Glutamatergic neuron (in vitro differentiated cells): ENCODE measurements around the gene SRM. TPM values are rescaled to one million over a fixed set of nuclear protein-coding genes. Genes with fewer than 3 reads are reported as not detected.
"Not testable (repeated sequence)": the region's sequence is repeated elsewhere in the genome, so short reads cannot be mapped to it uniquely, and the experiment has no call there.

Source experiments
- DNase-seq: peaks from one replicate; pipeline ENCODE4 v3.0.0; 2022
- H3K27ac Mint-ChIP-seq: one replicate; pipeline ENCODE4 v1.8.0; 2020; ENCODE audit warnings: mild to moderate bottlenecking, mixed read lengths, inconsistent platforms; ENCODE audit not compliant: unreplicated experiment
- H3K27me3 Mint-ChIP-seq: one replicate; pipeline ENCODE4 v1.8.0; 2020; ENCODE audit warnings: mild to moderate bottlenecking, moderate library complexity, mixed read lengths, inconsistent platforms; ENCODE audit not compliant: unreplicated experiment
- H3K36me3 Mint-ChIP-seq: one replicate; pipeline ENCODE4 v1.8.0; 2020; ENCODE audit warnings: mild to moderate bottlenecking, mixed read lengths, inconsistent platforms; ENCODE audit not compliant: unreplicated experiment
- H3K4me1 Mint-ChIP-seq: one replicate; pipeline ENCODE4 v1.8.0; 2020; ENCODE audit warnings: mild to moderate bottlenecking, low read depth, mixed read lengths, inconsistent platforms; ENCODE audit not compliant: unreplicated experiment
- H3K4me3 Mint-ChIP-seq: one replicate; pipeline ENCODE4 v1.8.0; 2020; ENCODE audit warnings: mild to moderate bottlenecking, mixed read lengths, inconsistent platforms; ENCODE audit not compliant: unreplicated experiment
- H3K9me3 Mint-ChIP-seq: one replicate; pipeline ENCODE4 v1.8.0; 2020; ENCODE audit warnings: mild to moderate bottlenecking, moderate library complexity, mixed read lengths, inconsistent platforms; ENCODE audit not compliant: unreplicated experiment
- total RNA-seq: library from RNA; stranded (reverse); fragmentation: NEBNext Ultra II Directional; extraction: Animal tissue kit (Norgen Biotek cat#: 25700); gene quantifications from one replicate; pipeline ENCODE4 v1.2.1, GENCODE V29; 2021; ENCODE audit not compliant: unreplicated experiment
- TF ChIP-seq, protein P1 (sequence below): fragments of 200-600 bp; sonication (generic); IDR thresholded peaks from one replicate; pipeline ENCODE4 v1.5.0; 2021; ENCODE audit not compliant: partially characterized antibody, unreplicated experiment

The SRM gene
- total RNA-seq, 1 donor from 2014 or later: 79.4 TPM

DNA sequence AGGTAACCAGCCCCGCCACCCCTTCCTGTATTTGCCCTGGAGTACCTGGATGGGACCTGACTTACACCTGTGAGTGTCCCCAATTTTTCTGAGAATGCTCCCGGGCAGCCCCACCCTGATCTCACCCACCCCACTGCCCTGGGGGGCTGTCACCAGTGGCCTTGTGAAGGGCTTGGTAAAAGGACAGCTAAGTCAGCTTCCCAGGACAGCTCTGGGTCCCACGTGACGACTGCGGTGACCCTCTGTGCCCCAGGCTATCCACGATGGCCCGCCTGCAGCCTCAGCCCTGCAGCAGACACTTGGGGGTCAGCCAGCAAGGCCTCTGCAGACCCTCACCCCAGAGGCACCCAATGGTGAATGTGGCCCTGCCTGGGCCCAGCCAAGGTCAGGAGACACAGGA is 5.6 kb downstream of the SRM start:
- TF ChIP-seq, protein P1, sequence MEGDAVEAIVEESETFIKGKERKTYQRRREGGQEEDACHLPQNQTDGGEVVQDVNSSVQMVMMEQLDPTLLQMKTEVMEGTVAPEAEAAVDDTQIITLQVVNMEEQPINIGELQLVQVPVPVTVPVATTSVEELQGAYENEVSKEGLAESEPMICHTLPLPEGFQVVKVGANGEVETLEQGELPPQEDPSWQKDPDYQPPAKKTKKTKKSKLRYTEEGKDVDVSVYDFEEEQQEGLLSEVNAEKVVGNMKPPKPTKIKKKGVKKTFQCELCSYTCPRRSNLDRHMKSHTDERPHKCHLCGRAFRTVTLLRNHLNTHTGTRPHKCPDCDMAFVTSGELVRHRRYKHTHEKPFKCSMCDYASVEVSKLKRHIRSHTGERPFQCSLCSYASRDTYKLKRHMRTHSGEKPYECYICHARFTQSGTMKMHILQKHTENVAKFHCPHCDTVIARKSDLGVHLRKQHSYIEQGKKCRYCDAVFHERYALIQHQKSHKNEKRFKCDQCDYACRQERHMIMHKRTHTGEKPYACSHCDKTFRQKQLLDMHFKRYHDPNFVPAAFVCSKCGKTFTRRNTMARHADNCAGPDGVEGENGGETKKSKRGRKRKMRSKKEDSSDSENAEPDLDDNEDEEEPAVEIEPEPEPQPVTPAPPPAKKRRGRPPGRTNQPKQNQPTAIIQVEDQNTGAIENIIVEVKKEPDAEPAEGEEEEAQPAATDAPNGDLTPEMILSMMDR: no peak
- Mint-ChIP-seq H3K4me3 (no peak overlapping the region), H3K36me3 (no peaks in the 10 kb centered on the region), H3K27ac (no peak overlapping the region), H3K27me3 (peaks cover 2% of the 10 kb centered on the region), H3K4me1 (peaks cover 19% of the 10 kb centered on the region), H3K9me3 (peaks cover 3% of the 10 kb centered on the region)
- no peak for DNase-seq

DNA sequence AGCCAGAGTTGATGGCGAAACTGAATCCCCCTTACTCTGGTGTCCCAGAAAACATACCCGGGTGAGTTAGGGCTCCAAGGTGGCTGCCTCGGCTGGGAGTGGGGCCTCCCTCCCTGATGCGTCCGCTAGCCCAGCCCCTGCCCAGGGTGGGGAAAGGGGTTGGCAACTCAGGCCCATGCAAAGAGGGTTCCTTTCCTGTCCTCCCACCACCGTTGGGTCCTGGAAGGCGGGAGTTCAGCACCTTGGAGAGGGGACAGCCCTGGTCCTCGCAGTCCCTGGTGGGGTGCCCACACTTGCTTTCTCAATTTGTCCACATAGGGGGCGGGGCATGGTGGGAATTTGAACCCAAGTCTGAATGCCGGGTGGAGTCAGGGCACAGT is 6.1 kb downstream of the SRM start:
- no peak for DNase-seq
- H3K36me3 Mint-ChIP-seq: no peaks in the 10 kb centered on the region

DNA sequence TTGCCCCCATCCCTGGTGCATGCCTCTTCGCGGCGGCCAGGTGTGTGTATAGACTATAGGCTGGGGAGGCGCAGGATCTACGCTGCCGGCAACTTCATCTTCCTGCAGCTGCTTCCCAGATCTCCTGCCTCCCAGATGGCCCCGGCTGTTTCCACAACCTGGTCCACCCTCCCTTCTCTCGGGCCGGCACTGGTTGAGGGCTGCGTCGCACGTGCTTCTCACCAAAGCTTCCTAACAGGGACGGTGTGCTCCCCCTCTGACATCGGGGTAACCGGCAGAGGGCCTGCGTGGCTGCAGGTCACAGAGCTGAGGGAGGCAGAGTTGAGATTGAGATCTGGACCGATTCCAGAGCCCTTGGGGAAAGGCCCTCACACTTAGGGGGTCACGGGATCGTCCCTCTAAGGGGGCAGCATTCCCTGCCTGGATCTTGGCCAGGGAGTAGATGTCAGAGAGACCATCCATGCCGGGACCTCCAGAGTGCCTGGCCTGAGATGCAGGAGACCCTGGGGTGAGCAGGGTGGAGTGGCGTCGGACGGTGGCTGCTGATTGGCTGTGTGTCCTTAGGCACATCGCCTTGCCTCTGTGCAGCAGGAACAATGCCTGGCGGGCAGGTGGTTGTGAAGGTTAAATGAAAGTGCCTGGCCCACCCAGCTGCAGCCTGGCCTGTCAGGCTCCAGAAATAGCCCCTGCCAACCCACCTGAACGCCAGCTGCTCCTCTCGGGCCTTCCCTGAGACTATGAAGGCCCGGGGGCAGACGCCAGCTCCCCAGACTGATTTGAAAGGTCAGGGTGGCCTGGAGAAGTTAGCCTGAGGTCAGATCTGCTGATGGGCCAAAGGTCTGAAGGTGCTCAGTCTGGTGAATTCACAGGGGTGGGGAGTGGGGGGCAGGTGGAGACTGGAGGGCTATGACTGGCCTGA is 6.7 kb downstream of the SRM start:
- peaks cover 3% of the 10 kb centered on the region for H3K9me3 Mint-ChIP-seq
- peak overlapping the region; percentile 75 for H3K27ac Mint-ChIP-seq
- no peaks in the 10 kb centered on the region for H3K36me3 Mint-ChIP-seq
- TF ChIP-seq, protein P1: no peak
- DNase-seq: peak; percentile 68
- H3K4me1 Mint-ChIP-seq: peaks cover 19% of the 10 kb centered on the region
- H3K27me3 Mint-ChIP-seq: no peaks in the 10 kb centered on the region
- H3K4me3 Mint-ChIP-seq: no peak overlapping the region

More for the DNA sequence above, 6.1 kb downstream of the SRM start:
- H3K4me1 Mint-ChIP-seq: peaks cover 19% of the 10 kb centered on the region
- peaks cover 2% of the 10 kb centered on the region for H3K27me3 Mint-ChIP-seq
- H3K4me3 Mint-ChIP-seq: no peak overlapping the region
- H3K9me3 Mint-ChIP-seq: peaks cover 3% of the 10 kb centered on the region
- TF ChIP-seq, protein P1: no peak
- no peak overlapping the region for H3K27ac Mint-ChIP-seq

DNA sequence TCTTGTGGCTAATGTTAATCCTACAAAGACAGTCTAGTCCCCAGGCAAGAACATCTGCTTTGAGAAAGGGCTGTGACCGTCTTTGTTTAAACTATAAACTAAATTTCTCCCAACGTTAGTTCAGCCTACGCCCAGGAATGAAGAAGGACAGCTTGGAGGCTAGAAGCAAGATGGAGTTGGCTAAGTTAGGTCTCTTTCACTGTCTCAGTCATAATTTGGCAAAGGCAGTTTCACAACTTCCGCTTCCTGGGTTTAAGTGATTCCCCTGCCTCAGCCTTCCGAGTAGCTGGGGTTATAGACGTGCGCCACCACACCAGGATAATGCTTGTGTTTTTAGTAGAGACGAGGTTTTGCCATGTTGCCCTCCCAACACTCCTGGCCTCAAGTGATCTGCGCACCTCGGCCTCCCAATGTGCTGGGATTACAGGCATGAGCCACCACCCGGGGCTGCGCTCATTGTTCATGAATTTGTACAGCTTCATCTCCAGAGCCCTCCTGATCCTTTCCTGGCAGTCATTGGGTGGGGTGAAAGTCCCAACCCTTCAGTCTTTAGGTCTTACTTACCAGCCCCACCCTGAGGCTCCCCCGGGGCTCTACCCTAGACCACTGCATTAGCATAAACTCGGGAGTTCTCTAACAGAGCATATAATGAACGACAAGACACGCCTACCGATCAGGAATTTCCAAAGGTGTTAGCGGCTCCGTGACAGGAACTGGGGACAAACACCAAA is 7.9 kb downstream of the SRM start:
- Mint-ChIP-seq H3K27ac (peak overlapping the region; percentile 36), H3K4me3 (peak overlapping the region; percentile 4)
- TF ChIP-seq, protein P1: no peak

DNA sequence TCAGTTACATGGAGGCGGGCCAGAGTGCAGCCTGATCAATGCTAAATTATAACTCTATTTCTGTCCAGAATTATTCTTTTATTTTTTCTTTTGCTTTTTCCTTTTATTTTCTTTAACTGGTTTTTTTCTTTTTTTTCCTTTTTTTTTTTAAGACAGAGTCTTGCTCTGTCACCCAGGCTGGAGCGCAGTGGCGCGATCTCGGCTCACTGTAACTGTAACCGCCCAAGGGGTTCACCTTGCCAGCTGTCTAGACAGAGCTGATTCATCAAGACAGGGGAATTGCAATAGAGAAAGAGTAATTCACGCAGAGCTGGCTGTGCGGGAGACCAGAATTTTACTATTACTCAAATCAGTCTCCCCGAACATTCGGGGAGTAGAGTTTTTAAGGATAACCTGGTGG is 8.7 kb downstream of the SRM start:
- H3K9me3 Mint-ChIP-seq, H3K36me3 Mint-ChIP-seq, H3K27me3 Mint-ChIP-seq, DNase-seq: not testable (repeated sequence)
- H3K4me1 Mint-ChIP-seq: peaks cover 19% of the 10 kb centered on the region
- H3K4me3 Mint-ChIP-seq: peak overlapping the region; percentile 14
- peak overlapping the region; percentile 5 for H3K27ac Mint-ChIP-seq

More for the DNA sequence above, 7.9 kb downstream of the SRM start:
- H3K27me3 Mint-ChIP-seq: no peaks in the 10 kb centered on the region
- peaks cover 19% of the 10 kb centered on the region for H3K4me1 Mint-ChIP-seq
- H3K9me3 Mint-ChIP-seq: peaks cover 3% of the 10 kb centered on the region
- H3K36me3 Mint-ChIP-seq: no peaks in the 10 kb centered on the region
- no peak for DNase-seq
